Keratinocyte (primary cell): ENCODE results near the gene BCL2L11.

ENCODE experiments used
- EZH2 ChIP-seq: IDR thresholded peaks from one replicate; pipeline ENCODE4 v1.6.1; 2012; ENCODE audit warnings: inconsistent platforms, mild to moderate bottlenecking, low read length, moderate library complexity
- TF ChIP-seq, protein P1 (sequence below), 3 experiments: IDR thresholded peaks in 1 of 3; conservative IDR thresholded peaks in 1 of 3; optimal IDR thresholded peaks in 1 of 3; 2 replicates in 2 of 3; 3 replicates in 1 of 3; pipeline versions ENCODE3 to v1.5.1; 2011; ENCODE audit warnings: low read length in 3 of 3, mild to moderate bottlenecking in 3 of 3, moderate library complexity in 2 of 3, control low read depth in 1 of 3, inconsistent platforms in 1 of 3; ENCODE audit not compliant: insufficient read depth in 2 of 3; ENCODE audit errors: extremely low read depth in 1 of 3

DNA sequence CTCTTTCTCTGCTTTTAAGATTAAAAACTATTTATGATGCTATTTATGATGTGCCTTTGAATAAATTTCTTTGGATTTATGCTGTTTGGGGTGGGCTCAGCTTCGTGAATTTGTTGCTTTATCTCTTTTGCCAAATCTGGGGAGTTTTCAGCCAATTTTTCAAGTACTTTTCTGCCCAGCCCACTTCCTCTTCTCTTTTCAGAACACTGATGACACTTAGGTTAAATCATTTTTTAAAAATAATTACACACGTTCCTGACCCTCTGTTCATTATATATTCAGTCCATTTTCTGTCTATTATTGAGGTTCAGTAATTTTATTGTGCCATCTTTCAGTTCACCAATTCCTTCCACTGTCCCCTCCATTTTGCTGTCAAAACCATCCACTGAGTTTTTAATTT is 14.8 kb upstream of the BCL2L11 start:
- TF ChIP-seq EZH2 = no peak
- TF ChIP-seq, protein P1, sequence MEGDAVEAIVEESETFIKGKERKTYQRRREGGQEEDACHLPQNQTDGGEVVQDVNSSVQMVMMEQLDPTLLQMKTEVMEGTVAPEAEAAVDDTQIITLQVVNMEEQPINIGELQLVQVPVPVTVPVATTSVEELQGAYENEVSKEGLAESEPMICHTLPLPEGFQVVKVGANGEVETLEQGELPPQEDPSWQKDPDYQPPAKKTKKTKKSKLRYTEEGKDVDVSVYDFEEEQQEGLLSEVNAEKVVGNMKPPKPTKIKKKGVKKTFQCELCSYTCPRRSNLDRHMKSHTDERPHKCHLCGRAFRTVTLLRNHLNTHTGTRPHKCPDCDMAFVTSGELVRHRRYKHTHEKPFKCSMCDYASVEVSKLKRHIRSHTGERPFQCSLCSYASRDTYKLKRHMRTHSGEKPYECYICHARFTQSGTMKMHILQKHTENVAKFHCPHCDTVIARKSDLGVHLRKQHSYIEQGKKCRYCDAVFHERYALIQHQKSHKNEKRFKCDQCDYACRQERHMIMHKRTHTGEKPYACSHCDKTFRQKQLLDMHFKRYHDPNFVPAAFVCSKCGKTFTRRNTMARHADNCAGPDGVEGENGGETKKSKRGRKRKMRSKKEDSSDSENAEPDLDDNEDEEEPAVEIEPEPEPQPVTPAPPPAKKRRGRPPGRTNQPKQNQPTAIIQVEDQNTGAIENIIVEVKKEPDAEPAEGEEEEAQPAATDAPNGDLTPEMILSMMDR (optimal IDR thresholded peaks at IDR 0.05 in 1 of 3, IDR thresholded peaks at IDR 0.05 in 1 of 3, conservative IDR thresholded peaks at IDR 0.05 in 1 of 3; ENCODE audit: extremely low read depth in 1 of 3, insufficient read depth in 2 of 3, low read length in 3 of 3) = no peak
